HEK293 (cell line): ENCODE data around the gene TCF7L1.
"Not testable (repeated sequence)": the region's sequence is repeated elsewhere in the genome, so short reads cannot be mapped to it uniquely, and the experiment has no call there.

ENCODE experiments used
- CTCF ChIA-PET: fragments of 350-600 bp; formaldehyde crosslinking; extraction: SDS; loops from one replicate; lab custom pipeline; 2021; ENCODE audit warnings: antibody characterized with exemption; lab: Yijun Ruan, JAX
- POLR2A ChIA-PET: fragments of 300-600 bp; formaldehyde crosslinking; extraction: SDS; loops from one replicate; lab custom pipeline; 2020; ENCODE audit warnings: antibody characterized with exemption, inconsistent platforms; lab: Yijun Ruan, JAX
- H3K27ac ChIP-seq: fragments of 200-500 bp; sonication (Bioruptor generic); 2 replicates; pipeline ENCODE4 v1.5.1; 2014; ENCODE audit warnings: low read depth, low read length, control low read depth, inconsistent platforms; ENCODE audit errors: extremely low read depth
- H3K36me3 ChIP-seq, 2 experiments: fragments of 200-500 bp in 1 of 2; sonication (Bioruptor generic) in 1 of 2; 1 replicate in 1 of 2; 2 replicates in 1 of 2; pipeline ENCODE4 v1.5.1; 2014 to 2017; ENCODE audit warnings: inconsistent platforms in 2 of 2, low read length in 2 of 2; ENCODE audit not compliant: control insufficient read depth in 2 of 2, insufficient read depth in 1 of 2
- H3K4me1 ChIP-seq: fragments of 200-500 bp; sonication (Bioruptor generic); 2 replicates; pipeline ENCODE4 v1.5.1; 2014; ENCODE audit warnings: mild to moderate bottlenecking, low read length, inconsistent platforms; ENCODE audit not compliant: control insufficient read depth, insufficient read depth
- H3K4me3 ChIP-seq: 2 replicates; pipeline ENCODE4 v1.5.1; 2011; ENCODE audit warnings: low read depth, mild to moderate bottlenecking, control low read depth, low read length, moderate library complexity
- H3K9me3 ChIP-seq: fragments of 200-500 bp; sonication (Bioruptor generic); 2 replicates; pipeline ENCODE4 v1.5.1; 2014; ENCODE audit warnings: low read depth, low read length, inconsistent platforms; ENCODE audit not compliant: control insufficient read depth, insufficient read depth
- HOXC10 ChIP-seq: sonication (generic); formaldehyde crosslinking; IDR thresholded peaks from 2 replicates; pipeline ENCODE4 v1.8.1; 2023; ENCODE audit warnings: mild to moderate bottlenecking, missing genetic modification reagents
- SP7 ChIP-seq: fragments of 450-650 bp; formaldehyde crosslinking; IDR thresholded peaks from 2 replicates; pipeline ENCODE4 v1.5.1; 2016; ENCODE audit warnings: missing biosample characterization, missing genetic modification characterization
- ZBTB10 ChIP-seq: fragments of 450-650 bp; formaldehyde crosslinking; IDR thresholded peaks from 2 replicates; pipeline ENCODE4 v1.5.1; 2016; ENCODE audit warnings: missing biosample characterization, missing genetic modification characterization
- ZBTB44 ChIP-seq: fragments of 450-650 bp; IDR thresholded peaks from 2 replicates; pipeline ENCODE4 v1.5.1; 2018; ENCODE audit warnings: missing biosample characterization, mild to moderate bottlenecking, missing genetic modification characterization
- ZBTB8A ChIP-seq: fragments of 450-650 bp; formaldehyde crosslinking; IDR thresholded peaks from 2 replicates; pipeline ENCODE4 v1.5.1; 2016; ENCODE audit warnings: missing biosample characterization, missing genetic modification characterization
- ZFP37 ChIP-seq: fragments of 450-650 bp; formaldehyde crosslinking; IDR thresholded peaks from 2 replicates; pipeline ENCODE4 v1.5.1; 2016; ENCODE audit warnings: missing biosample characterization, missing genetic modification characterization
- ZNF121 ChIP-seq: fragments of 450-650 bp; formaldehyde crosslinking; IDR thresholded peaks from 2 replicates; pipeline ENCODE4 v1.5.1; 2016; ENCODE audit warnings: missing biosample characterization, missing genetic modification characterization
- ZNF2 ChIP-seq: fragments of 450-650 bp; formaldehyde crosslinking; IDR thresholded peaks from 2 replicates; pipeline ENCODE4 v1.5.1; 2016; ENCODE audit warnings: missing biosample characterization, missing genetic modification characterization
- ZNF239 ChIP-seq: fragments of 450-650 bp; formaldehyde crosslinking; IDR thresholded peaks from 2 replicates; pipeline ENCODE4 v1.5.1; 2016; ENCODE audit warnings: missing biosample characterization, missing genetic modification characterization
- ZNF324 ChIP-seq: fragments of 450-650 bp; formaldehyde crosslinking; IDR thresholded peaks from 2 replicates; pipeline ENCODE4 v1.5.1; 2016; ENCODE audit warnings: missing biosample characterization, missing genetic modification characterization
- ZNF354C ChIP-seq: fragments of 450-650 bp; formaldehyde crosslinking; IDR thresholded peaks from 2 replicates; pipeline ENCODE4 v1.5.1; 2016; ENCODE audit warnings: missing biosample characterization, missing genetic modification characterization, low read depth, borderline replicate concordance
- ZNF366 ChIP-seq: fragments of 450-650 bp; formaldehyde crosslinking; conservative IDR thresholded peaks from 2 replicates; pipeline ENCODE4 v1.5.1; 2016; ENCODE audit warnings: missing biosample characterization, missing genetic modification characterization
- ZNF391 ChIP-seq: fragments of 450-650 bp; formaldehyde crosslinking; IDR thresholded peaks from 2 replicates; pipeline ENCODE4 v1.5.1; 2016; ENCODE audit warnings: low read depth, missing biosample characterization, missing genetic modification characterization, borderline replicate concordance
- ZNF398 ChIP-seq: fragments of 450-650 bp; formaldehyde crosslinking; IDR thresholded peaks from 2 replicates; pipeline ENCODE4 v1.5.1; 2017; ENCODE audit warnings: missing biosample characterization, missing genetic modification characterization
- ZNF513 ChIP-seq: fragments of 450-650 bp; IDR thresholded peaks from 2 replicates; pipeline ENCODE4 v1.5.1; 2018; ENCODE audit warnings: missing biosample characterization, missing genetic modification characterization
- ZNF704 ChIP-seq: fragments of 450-650 bp; formaldehyde crosslinking; IDR thresholded peaks from 2 replicates; pipeline ENCODE4 v1.5.1; 2016; ENCODE audit warnings: missing biosample characterization, missing genetic modification characterization
- ZNF785 ChIP-seq: fragments of 450-650 bp; formaldehyde crosslinking; IDR thresholded peaks from 2 replicates; pipeline ENCODE4 v1.5.1; 2016; ENCODE audit warnings: missing biosample characterization, missing genetic modification characterization
- ZNF837 ChIP-seq: fragments of 450-650 bp; formaldehyde crosslinking; IDR thresholded peaks from 2 replicates; pipeline ENCODE4 v1.5.1; 2016; ENCODE audit warnings: missing biosample characterization, missing genetic modification characterization
- ZSCAN30 ChIP-seq: fragments of 450-650 bp; IDR thresholded peaks from 2 replicates; pipeline ENCODE4 v1.5.1; 2018; ENCODE audit warnings: missing biosample characterization, mild to moderate bottlenecking, missing genetic modification characterization, moderate library complexity

The TCF7L1 gene

GRCh38 chr2:85120363-85120762, 12.8 kb upstream of the TCF7L1 start:
- POLR2A ChIA-PET = no interaction called here
- CTCF ChIA-PET = interaction anchor here (0.6 to 0.9 kb wide), 3 partner anchors 22 to 164 kb away, joined by 3 to 7 read pairs (median 4); no protein-coding TSS in a partner anchor
- Histone ChIP-seq H3K36me3 (no peaks in the 10 kb centered on the region), H3K4me3 (no peak overlapping the region), H3K9me3 (no peaks in the 10 kb centered on the region), H3K4me1 (no peaks in the 10 kb centered on the region), H3K27ac (no peak overlapping the region)
- TF ChIP-seq ZFP37 = no peak
- no peak for TF ChIP-seq ZNF837 (tag by site-specific recombination)
- no peak for TF ChIP-seq ZNF785 (tag by site-specific recombination)
- TF ChIP-seq ZNF354C (tag by site-specific recombination) = no peak
- TF ChIP-seq HOXC10 = no peak
- TF ChIP-seq ZNF398 (tag by site-specific recombination) = no peak
- TF ChIP-seq ZNF704 (tag by site-specific recombination) = no peak
- TF ChIP-seq ZNF2 (tag by site-specific recombination) = no peak
- TF ChIP-seq ZBTB44 = no peak
- TF ChIP-seq ZNF391 = no peak
- TF ChIP-seq ZNF513 = no peak
- TF ChIP-seq ZNF324 (tag by site-specific recombination) = no peak
- no peak for TF ChIP-seq SP7
- TF ChIP-seq ZNF121 (tag by site-specific recombination) = no peak
- TF ChIP-seq ZNF366 (tag by site-specific recombination) = no peak
- no peak for TF ChIP-seq ZBTB8A (tag by site-specific recombination)
- no peak for TF ChIP-seq ZBTB10 (tag by site-specific recombination)
- TF ChIP-seq ZSCAN30 = no peak
- TF ChIP-seq ZNF239 = no peak

GRCh38 chr2:85126462-85126861, 6.7 kb upstream of the TCF7L1 start:
- not testable (repeated sequence) for H3K4me3 ChIP-seq, H3K36me3 ChIP-seq, H3K9me3 ChIP-seq, H3K27ac ChIP-seq, H3K4me1 ChIP-seq
- POLR2A ChIA-PET = interaction anchor here (0.7 kb wide), 1 partner anchor 228 kb away, joined by 3 read pairs; the partner anchor contains the start of gene ELMOD3
- CTCF ChIA-PET = interaction anchor here (0.6 to 0.7 kb wide), 2 partner anchors 67 to 159 kb away, joined by 3 read pairs; no protein-coding TSS in a partner anchor
